GM18907 (cell line): ENCODE measurements around the gene MAN1A1.
A peak's percentile ranks its signal among the peaks of the same experiment; 100 is the strongest.

Experiments used
- ATAC-seq: cut with Tn5 transposase; IDR thresholded peaks from one replicate; pipeline ENCODE4 v1.9.1; 2021; ENCODE audit warnings: mild to moderate bottlenecking, moderate library complexity; ENCODE audit not compliant: unreplicated experiment

The MAN1A1 gene

DNA sequence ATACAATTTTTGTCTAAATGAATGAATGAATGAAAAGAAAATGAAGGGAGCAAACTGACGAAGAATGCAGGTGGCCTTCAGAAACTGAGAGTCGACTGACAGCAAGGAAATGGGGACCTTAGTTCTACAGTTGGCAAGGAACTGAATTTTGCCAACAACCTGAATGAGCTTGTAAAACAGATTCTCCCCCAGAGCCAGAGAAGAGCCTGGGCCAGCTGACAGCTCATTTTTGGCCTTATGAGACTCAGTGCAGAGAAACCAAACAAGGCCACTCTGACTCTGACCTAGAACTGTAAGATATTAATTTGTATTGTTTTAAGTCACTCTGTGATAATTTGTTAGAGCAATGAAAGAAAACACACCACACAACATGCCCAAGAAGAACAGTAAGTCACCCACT is 21.8 kb downstream of the MAN1A1 start:
- ATAC-seq: no peak

DNA sequence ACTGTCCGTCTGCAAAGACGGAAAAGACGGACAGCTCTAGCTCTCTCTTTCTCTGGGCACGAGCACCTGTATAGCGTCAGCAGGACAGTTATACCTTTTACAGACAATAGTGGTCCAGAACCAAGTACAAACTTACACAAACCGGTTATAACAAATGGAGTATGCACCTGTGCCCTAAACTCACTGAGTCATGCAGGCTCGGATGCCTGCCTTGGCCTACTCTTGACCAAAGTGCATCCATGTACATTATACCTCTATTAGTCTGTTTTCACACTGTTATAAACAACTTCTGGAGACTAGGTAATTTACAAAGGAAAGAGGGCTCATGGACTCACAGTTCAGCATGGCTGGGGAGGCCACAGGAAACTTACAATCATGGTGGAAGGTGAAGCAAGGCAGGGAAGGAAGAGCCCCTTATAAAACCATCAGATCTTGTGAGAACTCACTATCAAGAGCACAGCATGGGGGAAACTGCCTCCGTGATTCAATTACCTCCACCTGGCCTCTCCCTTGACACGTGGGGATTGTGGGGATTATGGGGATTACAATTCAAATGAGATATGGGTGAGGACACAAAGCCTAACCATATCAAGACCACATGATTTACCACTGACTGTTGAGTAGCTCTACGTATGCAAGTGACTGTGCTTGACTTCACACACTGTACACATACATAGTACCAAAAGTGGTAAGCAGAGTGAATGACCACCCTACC is 23.1 kb downstream of the MAN1A1 start:
- no peak for ATAC-seq

DNA sequence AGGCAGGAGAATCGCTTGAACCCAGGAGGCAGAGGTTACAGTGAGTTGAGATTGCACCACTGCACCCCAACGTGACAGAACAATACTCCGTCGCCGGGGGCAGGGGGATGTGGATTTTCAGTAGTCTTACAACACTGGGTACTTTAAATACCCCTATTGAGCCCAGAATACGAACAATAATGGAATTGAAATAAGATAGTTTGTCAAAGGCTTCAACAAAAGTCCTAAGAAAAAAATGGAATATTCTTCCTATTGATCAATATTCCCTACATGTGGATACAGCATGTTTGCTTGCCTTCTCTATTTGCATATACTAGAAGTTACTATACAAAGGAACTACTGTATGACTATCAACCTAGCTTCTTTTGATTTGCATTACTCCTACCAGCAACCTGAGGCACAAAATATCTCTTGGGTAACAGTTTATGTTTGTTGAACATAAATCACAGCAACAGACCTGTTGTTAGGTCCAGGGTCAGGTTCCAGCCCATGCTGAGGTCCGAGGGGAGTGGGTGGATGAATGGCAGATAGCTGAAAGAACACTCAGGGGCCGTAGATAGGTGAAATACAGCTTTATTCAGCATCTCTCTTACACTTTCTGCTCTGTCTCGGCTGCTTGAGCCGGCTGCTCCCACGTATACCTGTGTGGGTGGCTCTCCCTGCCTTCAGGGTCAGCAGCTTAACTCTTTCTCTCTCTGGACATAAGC is 23.8 kb downstream of the MAN1A1 start:
- no peak for ATAC-seq

- no peak for ATAC-seq
Observed at GRCh38 chr6:119324718-119325117, 24.8 kb downstream of the MAN1A1 start.

DNA sequence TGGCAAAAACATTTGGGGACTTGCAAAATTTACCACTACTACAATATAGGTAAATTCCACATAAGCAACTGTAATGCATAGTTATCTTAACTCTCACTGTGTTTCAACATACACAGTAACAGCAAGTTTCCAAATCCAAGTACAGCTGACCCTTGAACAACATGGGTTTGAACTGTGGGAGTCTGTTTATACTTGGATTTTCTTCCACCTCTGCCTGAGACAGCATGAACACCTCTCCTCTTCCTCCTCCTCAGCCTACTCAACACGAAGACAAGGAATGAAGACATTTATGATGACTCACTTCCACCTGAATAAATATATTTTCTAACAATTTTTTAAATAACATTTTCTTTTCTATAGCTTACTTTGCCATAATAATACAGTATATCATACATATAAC is 25.6 kb downstream of the MAN1A1 start:
- no peak for ATAC-seq

GRCh38 chr6:119323478-119323877 is 26.1 kb downstream of the MAN1A1 start:
- ATAC-seq: no peak

DNA sequence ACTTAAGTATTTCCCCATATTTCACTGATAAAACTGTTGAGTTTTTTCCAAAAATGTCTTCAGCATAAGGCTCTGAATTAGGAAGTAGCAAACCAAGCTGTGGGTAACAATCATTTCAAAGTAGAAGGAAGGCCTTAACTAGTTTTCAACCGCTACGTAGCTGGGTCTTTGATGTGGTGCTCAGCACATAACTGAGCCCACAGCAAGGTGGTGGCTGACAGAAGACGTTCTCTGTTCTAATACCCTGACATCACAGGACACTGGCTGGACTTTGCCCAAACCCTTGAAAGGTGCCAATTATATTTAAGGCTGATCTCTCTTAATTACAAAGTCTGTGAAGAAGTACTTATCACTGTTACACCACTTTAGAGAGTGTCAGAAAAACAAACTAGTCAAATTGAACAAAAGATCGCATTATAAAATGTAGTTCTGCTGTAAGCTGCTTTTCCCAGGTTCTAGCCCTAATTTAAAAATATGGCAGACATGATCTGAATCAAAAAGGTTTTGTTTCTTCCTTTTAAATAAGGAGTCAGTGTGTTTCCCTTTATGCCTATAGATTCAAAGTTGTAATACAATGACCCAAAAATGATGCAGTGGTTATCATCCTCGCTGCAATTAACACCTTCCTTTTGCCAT is 26.7 kb downstream of the MAN1A1 start:
- peak; percentile 49 for ATAC-seq

DNA sequence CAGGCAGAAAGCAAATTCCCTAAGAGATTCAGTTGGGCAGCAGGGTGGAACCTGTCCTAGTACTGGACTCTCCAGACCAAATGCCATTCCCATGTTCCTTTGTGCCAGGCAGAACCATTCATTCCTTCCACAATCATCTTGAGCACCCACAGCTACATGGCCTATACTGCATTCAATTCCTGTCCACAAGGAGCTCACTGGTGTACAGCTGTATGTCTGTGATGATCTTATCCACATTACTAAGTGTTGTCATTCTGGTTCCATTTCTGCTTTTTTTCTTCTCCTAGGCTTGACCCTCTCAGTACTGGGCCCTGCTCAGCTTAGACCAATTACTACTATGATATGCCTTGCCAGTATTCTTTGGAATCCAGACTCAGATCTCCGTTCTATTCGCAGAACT is 27.5 kb downstream of the MAN1A1 start:
- ATAC-seq: peak; percentile 50

GRCh38 chr6:119319694-119320093 is 29.9 kb downstream of the MAN1A1 start:
- ATAC-seq: no peak

- ATAC-seq: no peak
Observed at GRCh38 chr6:119318730-119319129, 30.8 kb downstream of the MAN1A1 start.

GRCh38 chr6:119318176-119318575 is 31.4 kb downstream of the MAN1A1 start:
- ATAC-seq: no peak

- ATAC-seq: no peak
Observed at GRCh38 chr6:119317007-119317406, 32.6 kb downstream of the MAN1A1 start.

DNA sequence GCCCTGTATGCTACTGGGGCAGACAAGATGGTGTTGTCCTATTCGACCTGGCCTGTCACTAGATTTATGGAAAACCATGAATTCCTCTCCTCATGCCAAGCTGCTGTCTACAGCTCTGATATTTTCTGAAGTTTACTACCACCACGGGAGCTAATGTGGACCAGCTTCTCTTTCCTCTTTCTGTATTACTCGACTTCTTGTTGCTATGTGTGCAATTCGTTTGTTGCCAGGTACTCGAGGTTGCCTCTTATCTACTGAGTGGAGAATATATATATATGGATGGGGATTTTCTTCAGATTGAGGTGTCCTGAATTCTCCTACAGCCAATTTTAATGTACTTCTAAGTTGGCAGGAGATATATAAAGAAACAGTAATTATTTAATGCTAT is 34.7 kb downstream of the MAN1A1 start:
- ATAC-seq: peak; percentile 51

DNA sequence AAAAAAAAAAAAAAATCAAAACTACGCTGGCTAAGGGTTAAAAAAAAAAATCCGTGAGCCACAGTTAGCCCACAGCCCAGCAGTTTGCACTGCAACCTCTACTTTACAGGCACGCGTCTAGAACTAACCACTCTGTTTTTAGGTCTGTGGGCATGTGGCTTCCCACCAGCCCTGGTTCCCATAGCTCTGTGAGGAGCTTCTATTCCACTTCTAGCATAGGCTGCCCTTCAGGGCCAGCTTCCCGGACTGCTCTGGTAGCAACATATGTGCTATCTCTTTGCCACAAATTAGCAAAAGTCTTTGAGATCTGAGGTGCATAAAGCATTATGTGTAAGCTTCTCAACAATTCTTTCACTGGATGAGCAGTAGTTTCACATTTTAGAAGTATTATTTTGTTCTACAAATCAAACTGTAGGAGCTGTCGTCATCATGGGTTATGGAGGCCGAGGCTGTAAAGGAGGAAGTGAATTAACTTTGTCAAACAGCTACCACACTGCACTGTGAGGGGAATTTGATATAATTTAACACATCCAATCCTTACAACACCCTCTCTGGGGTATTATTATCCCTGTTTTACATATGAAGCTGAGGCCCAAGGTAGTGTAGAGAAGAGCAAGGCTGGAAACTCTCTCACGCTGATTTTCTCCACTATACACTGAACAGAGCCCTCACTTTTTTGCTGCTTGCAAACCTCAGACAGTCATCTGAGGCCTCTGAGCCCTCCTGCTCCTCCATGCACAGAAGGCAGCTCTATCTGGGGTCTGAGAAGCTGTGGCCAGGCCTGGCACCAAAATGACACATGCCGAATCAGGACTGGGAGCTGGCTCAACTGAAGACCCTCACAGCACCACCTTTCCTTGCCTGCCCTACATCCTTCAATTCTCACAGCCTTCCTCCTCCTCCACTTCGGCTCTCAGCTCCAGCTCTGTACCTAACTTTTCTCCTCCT is 35.4 kb downstream of the MAN1A1 start:
- ATAC-seq: peak; percentile 66

DNA sequence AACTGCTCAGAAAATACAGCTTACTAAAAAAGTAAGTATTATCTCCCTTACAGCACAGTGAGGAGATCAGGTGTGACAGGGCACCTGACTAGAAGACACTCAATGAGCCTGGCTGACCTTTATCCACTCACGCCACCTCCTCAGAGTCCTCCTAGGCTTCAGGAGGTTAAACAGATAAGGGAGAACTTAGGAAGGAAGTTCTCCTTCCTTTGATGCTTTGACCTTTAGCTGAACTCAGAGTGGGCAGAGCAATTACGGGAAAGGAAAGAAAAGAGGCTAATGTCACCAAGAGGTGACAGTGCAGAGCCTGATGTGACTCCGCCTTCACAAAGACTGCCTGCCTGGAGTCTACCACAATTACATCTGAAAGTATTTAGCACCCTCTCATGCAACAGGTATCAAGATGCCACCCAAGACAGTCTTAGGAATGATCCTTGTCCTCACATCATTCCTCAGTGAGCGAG is 36.7 kb downstream of the MAN1A1 start:
- ATAC-seq: peak; percentile 52

DNA sequence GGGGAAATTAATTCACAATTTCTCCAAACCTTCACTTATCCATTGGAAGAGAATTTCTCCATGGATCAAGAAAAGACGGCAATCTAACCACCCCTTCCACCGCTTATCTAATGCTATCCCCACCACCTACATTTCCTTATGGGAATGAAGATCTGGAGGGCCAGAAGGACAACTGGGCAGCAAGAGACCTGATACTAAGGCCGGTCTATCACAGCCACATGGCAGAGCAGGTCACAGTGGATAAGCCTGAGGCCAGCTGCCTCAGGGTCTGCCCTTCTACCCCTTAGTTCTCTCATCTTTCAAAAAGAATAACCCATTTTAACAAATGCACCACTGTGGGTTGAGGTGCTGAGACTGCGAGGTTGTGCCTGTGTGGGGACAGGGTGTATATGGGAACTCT is 37.1 kb downstream of the MAN1A1 start:
- ATAC-seq: no peak

GRCh38 chr6:119311514-119312142 is 37.9 kb downstream of the MAN1A1 start:
- ATAC-seq: no peak

- ATAC-seq: no peak
Observed at GRCh38 chr6:119310486-119311036, 39.0 kb downstream of the MAN1A1 start.

DNA sequence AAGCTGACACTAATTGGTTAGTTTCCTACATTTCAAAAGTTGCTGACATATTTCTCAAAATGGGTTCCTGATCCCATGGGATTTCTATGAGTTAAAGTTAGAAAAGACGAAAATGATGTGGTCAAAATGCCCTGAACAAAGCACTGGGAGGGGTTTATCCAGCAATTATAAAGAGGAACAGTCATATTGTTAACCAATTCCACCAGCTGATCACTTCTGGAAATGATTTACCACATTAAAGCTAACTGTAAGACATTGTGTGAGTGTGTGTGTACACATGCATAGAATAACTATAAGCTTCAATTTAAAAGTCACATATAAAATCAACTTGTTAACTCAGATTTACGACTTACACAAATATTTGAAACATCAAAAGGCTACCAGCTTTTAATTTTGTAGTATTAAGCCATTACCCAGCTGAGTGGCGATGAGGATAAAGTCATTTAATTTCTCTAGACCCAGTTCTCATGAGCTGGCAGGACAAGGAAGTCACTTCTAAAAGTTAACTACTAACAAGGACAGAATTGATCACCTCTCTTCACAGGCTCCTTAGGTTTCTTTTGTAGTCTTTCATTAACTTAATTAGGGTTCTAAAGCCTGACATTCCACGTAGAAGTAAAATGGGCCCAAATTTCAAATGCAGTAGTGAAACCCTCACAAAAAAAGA is 40.4 kb downstream of the MAN1A1 start:
- ATAC-seq: peak; percentile 50
